Measurements from ENCODE around the gene ARL5A. TPM values are rescaled to one million over a fixed set of nuclear protein-coding genes. Genes with fewer than 3 reads are reported as not detected.

Gene ARL5A
- total RNA-seq: 54.1 and 63.3 TPM in 2 replicates

GRCh38 chr2:151828143-151828889, at the start of gene ARL5A:
Gene ARL5A (minus strand): TSS chr2:151828421. CDS start chr2:151828176, 245 bp downstream.

Other genes starting within 250 kb of the ARL5A start
- gene NEB, start 93.9 kb downstream of the ARL5A start, total RNA-seq: 0.22 and 0.29 TPM in 2 replicates

Measured in placental pericyte (primary cell).